HG02981 (cell line): Measurements from ENCODE around the gene ARHGEF12.
A peak's percentile ranks its signal among the peaks of the same experiment; 100 is the strongest.

Experiments used
- ATAC-seq: cut with Tn5 transposase; IDR thresholded peaks from one replicate; pipeline ENCODE4 v1.9.1; 2021; ENCODE audit warnings: mild to moderate bottlenecking, moderate library complexity; ENCODE audit not compliant: unreplicated experiment

Gene ARHGEF12

DNA sequence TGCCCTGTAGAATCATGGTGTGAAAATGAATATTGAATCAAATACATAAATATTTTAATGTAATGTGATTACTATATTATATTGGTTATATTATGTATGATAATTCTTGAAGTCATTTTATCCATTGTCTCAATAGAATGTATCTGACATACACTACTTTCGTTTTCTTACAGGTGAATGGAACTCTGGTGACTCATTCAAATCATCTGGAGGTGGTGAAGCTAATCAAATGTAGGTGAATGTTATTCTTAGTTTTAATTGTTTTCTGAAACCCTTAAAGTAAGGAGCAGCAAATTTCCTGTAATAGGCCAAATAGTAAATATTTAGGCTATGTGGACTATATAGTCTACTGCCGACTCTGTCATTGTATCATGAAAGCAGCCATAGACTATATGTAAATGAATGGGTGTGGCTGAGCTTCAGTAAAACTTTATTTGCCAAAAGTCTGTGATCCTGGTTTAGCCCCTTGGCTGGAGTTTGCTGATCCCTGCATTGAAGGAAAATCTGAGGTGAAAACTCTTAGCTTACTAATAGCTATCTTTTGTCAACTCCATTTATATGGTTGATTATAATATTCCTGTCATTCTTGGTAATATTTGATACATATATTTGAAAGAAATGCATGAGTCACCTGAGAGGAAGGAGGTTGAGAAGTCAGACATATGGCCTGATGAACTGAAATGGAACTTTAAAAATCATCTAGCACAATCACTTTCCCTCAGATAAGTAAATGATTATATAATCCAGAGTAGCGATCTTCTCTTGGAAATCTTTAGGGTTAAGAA is 88.2 kb downstream of the ARHGEF12 start:
- ATAC-seq: no peak

DNA sequence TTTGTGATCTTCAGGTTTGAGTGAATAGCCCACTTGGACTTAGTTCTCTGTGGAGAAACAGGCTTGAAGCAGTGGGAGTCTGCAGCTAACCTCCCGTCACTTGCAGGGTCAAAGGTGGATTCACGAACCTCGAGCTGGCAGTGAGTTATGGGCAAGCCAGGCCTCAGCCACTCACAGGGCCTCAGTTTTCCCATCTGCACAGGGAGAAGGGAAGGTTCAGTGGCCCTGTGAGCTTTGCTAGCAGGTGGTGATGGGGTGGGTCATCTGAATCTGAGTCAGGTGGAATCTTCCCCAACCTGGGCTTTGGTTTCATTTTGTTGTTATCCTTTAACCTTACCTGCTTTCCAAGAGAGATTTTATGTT is 88.7 kb downstream of the ARHGEF12 start:
- no peak for ATAC-seq

DNA sequence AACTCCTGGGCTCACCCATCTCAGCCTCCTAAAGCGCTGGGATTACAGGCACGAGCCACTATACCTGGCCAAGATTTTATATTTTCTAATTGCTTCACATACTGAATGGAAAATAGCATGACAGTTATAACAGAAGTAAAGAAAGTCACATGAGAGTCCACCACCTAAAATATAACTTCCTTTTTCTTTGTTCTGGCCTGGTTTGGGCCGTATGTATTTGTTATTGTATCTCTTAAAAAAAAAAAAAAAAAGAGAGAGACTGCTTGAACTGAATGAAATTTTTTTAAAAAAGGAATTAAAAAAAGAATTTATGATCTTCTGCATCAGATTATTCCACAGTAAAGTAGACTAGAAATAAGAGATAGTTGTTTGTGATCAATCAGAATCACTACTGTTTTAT is 89.3 kb downstream of the ARHGEF12 start:
- no peak for ATAC-seq

DNA sequence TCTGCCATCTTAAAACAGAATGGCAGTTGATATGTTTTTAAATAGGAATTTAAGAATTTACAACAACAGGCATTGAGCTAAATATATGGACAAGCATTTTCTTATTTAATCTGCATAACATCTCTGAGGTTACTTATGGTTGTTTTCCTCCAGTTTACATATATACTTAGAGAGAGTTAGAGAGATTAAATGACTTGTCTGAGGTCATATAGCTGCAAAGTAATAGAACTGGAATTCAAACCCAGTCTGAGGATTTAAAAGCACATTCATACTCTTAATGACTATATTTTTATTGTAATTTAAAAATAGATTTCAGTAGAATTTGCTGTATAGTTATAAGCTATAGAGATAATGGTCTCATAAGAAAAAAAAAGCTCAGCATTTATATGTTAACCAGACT is 93.9 kb downstream of the ARHGEF12 start:
- ATAC-seq: no peak

DNA sequence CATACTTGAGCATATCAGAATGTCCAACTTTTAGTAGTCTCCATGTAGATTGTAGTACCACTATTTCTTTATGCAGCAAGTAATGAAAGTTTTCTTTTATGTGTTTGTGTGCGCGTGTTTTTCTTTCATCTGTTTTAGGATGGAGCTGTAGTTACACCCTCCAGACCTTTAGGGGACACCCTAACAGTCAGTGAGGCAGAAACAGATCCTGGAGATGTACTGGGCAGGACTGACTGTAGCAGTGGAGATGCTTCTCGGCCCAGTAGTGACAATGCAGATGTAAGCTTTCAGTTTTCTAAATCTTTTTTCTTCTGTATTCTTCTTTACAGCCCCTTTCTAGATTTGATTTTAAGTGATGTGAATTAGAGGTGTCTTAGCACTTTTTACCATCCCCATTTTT is 95.4 kb downstream of the ARHGEF12 start:
- ATAC-seq: no peak

DNA sequence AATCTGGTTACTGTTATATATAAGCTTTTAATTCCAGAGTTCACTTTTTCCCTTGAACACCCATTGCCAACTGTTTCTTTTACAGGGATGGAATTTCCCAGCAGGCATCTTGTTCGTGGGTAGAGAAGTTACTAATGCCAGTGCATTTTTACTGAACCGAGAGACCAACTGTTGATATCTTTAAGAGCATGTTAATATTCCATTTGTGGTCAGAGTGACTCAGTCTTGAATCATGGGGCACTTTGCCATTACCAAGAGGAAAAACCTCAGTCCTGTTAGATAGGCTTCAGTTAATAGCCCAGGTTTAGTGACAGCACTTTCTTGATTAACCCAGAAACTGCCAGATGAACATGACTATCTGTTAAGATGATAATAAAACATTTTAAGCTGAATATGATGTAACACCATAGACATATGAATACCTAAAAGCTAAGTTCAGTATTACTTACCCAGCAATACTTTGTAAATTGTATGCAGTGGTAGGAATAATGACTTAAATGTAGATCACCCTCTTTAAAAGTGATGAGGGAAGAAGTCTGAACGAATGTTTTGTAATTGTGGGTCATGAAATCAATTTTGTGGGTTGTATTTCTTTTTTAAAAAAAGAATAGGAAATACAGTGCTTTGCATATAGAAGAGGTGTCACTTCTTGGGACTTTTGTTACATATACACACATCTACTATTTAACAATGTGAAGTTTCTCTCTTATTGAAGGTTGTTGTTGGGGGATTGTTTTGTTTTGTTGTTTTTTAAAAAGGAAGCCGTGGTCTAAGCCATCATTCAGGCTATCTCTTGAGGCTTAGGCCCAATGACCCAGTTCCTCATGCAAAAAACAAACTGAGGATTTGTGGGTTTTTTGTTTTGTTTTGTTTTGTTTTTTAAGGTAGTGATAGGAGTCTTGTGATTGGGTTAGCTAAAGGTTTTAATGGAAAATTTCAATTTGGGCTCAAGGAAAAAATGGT is 96.1 kb downstream of the ARHGEF12 start:
- peak; percentile 59 for ATAC-seq

DNA sequence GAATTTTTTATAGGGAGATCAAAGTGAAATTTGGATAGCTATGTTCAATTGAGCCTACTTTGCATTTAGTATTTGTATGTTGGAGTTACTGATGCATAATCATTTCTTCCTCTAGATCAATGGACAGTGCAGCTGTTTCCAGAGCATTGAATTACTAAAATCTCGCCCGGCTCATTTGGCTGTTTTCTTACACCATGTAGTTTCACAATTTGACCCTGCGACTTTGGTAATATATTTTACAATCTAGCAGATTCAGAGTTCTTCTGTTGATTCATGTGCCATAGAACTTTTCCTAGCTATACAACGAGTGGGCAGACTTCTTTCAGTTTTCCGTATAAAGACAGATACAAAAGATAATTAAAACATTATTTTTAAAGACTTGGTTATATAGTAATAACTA is 105.4 kb downstream of the ARHGEF12 start:
- no peak for ATAC-seq

DNA sequence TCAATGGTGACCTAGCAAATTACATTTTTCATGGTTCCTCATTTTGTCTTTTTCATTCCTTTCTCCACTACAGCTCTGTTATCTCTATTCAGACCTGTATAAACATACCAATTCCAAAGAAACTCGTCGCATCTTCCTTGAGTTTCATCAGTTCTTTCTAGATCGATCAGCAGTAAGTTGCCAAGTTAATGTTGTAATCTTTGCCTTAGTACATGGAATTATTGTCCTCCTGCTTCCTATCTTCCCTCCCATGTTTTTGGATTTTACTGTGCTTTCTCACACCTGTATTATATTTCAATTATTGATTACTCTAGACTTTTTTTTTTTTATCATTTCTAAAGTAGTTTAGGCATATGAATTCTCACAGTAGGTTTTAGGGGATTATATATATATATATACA is 105.8 kb downstream of the ARHGEF12 start:
- ATAC-seq: no peak

DNA sequence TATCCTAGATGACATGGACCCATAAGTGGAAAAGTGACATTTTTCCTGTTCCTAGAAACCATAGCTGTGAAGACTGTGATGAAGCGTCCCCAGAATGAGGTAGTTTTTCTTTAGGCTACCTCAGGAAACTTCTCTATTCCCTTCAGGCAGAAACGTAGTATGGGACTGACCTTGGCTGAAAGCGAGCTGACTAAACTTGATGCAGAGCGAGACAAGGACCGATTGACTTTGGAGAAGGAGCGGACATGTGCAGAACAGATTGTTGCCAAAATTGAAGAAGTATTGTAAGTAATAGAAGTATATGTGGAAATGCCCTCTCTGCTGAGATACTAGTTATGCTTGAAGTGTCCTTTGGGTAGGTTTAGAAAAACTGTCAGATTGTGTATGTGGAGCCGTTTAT is 110.6 kb downstream of the ARHGEF12 start:
- no peak for ATAC-seq

DNA sequence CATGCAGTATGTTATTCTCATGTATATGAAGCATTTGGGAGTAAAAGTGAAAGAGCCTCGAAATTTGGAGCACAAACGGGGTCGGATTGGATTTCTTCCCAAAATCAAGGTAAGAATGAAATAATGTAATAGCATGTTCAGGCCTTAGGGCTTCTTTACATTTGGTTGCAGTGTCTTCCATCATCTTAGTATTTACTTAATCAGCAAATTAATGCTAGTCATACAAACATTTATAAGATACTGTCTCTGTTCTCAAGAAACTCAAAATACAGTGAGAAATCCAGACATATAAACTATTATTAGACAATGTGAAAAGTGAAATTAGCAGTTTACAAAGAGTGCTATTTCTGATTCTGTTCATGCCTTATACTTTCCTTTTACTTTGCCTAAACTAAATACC is 112.0 kb downstream of the ARHGEF12 start:
- no peak for ATAC-seq

DNA sequence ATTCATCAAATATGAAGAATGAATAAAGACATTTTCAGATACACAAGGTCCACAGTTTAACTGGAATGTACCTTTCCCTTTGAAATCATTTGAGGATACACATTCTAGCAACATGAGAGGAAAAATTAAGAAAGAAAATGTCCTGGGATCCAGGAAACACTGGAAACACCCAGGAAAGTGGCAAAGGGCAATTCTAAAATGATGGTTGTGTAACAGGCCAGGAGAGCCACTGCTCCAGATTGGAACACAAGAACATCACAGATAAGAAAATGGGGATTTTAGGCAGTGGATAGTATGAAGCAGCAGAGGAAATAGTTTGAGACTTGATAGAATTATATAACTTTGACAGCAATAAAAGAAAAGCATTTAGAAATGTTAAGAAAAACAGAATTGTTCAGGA is 119.3 kb downstream of the ARHGEF12 start:
- ATAC-seq: no peak

DNA sequence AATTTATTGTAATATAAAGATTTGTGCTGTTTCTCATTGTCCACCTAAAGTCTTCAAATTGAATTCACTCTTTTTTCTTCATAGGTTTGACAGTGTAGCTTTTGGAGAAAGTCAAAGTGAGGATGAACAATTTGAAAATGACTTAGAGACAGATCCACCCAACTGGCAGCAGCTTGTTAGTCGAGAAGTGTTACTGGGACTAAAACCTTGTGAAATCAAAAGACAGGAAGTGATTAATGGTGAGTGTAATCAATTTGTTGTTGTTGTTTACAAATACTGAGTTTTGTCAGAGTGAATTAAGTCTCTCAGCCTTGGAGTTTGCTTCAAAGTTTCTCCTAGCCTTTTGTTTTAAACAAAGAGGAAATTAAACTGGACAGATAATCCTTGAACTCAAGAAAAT is 121.8 kb downstream of the ARHGEF12 start:
- no peak for ATAC-seq

DNA sequence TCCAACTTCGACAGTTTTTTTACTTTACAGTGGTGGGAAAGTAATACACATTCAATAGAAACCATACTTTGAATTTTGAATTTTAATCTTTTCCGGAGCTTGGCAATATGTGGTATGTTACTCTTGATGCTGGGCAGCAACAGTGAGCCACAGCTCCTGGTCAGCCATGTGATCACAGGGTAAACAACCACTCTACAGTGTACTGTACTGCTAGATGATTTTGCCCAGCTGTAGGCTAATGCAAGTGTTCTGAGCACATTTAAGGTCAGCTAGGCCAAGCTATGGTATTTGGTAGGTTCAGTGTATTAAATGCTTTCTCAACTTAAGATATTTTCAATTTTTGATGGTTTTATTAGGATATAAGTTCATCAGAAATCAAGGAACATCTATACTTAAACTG is 126.6 kb downstream of the ARHGEF12 start:
- ATAC-seq: no peak

DNA sequence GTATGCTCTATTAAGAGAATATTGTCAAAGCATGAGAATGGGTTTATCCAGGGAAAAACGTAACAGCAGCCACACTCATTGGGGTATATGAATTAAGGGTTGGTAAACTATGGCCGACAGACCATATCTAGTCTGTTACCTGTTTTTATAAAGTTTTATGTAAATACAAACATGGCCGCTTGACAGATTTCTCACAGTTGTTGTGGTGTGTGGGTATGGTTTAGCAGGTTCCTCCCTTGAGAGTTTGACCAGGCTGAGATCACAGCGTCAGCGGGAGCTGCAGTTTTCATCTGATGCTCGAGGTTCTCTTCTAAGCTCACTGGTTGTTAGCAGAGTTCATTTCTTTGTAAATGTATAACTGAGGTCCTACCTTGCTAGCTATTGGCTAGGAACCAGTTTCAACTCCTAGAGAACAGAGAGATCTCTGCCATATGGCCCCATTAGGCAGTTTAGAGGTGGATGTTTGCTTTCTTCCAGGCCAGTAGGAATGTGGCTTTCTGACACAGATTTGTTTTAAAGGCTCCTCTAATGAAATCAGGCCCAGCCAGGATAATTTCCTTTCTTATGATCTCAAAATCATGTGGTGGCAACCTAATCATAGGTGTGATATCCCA is 129.8 kb downstream of the ARHGEF12 start:
- no peak for ATAC-seq

DNA sequence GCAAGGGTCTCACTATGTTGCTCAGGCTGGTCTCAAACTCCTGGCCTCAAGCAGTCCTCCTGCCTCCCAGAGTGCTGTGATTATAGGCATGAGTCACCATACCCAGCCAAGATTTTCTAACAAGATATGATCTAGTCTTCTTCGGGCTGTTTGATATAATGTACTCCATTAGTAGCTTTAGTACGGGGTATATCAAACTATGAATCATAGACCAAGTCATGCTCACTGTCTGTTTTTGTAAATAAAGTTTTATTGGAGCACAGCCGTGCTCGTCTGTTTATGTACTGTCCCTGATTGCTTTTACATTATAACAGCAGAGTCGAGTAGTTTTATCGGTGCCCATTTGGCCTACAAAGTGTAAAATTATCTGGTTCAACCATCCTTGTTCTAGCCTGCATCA is 131.4 kb downstream of the ARHGEF12 start:
- no peak for ATAC-seq

DNA sequence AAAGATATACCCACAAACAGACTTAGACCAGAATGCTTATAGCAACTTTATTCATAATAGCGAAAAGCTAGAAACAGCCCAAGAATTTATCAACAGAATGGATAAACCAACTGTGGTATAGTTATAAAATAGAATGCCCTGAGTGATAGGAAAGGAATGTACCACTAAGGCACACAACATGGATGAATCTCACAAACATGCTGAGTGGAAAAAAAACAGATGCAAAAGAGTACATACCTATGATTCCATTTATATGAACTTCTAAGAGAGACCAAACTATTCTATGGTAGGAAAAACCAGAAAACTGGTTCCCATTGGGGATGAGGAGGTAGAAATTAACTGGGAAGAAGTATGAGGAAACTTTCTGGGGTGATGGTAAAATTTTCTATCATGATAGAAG is 134.9 kb downstream of the ARHGEF12 start:
- no peak for ATAC-seq

DNA sequence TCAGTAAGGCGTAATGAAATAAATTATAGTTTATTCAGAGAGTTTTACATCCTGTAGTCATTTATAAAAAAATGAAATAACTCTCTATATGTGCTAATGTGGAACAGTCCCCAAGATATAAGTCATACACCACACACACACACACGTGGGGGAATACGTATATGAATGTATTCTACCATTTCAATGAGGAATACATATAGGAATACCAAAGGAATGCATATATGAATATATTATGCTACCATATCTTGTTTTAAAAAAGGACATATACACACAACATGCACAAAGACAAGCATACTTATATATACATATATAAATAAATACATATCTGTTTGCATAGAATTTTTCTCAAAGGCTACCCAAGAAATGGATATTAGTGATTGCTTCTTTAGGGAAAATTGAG is 135.8 kb downstream of the ARHGEF12 start:
- no peak for ATAC-seq

DNA sequence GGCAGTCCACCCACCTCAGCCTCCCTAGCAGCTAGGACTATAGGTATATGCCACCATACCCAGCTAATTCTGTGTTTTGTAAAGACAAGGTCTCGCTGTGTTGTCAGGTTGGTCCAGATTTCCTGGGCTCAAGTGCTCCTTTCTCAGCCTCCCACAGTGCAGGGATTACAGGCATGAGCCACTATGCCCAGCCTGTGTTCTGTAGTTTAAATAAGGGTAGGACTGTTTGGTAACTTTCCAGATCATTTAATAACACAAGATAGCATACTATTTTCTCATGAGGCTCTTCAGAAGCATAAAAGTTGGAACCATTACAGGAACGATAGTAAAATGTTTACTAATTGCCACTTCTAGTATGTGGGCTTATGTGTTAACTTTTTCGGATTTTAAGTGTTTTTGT is 137.3 kb downstream of the ARHGEF12 start:
- no peak for ATAC-seq

DNA sequence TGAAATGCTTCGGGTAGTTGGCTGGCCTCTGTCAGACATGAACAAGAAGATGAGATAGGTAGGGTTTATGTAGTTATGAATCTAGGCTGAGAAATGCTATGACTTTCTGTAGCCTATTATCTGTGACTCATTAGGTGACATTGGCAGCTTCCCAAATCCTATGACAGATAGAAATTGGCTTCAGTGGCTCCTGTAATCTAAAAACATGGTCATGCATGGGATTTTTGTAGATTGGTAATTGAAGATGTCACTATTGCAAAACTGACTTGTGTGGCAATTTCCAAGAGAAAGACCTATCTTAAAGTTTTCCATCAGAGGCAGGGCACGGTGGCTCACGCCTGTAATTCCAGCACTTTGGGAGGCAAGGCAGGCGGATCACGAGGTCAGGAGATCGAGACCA is 145.9 kb downstream of the ARHGEF12 start:
- no peak for ATAC-seq

DNA sequence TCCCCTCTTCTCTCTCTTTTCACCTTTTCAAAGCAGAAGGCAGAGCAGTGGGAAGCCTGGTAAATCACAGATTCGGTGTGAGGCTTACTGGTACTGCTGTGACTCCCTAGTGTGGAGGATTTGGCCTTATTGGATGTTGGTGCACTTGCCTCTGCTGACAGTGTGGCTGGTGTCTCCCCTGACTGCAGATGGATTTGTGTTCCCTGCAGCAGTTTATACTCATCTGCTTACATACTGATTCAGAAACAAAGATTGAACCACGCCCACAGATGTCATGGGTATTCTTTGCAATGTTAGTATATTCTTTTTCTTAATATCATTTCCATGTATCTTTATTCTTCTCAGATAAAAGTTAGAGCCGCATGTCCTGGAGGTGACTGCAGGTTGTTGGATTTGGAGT is 148.5 kb downstream of the ARHGEF12 start:
- ATAC-seq: no peak

DNA sequence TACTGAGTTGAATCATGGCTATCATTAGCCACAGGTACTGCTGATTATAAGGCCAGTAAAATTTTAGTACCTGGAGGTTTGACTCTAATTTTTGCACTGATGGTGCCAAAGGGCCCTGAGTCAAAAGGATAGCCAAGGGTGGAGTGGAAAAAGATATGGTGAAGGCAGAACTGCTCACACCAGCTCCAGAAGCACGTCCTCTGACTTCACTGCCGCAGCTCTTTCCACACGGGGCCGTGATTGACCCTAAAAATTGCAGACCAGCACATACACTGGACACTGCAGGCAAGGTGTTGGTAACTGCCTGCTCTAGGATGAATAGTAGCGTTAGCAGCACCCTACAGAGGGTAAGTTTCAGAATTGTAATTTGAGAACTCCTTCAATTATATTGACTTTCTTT is 149.9 kb downstream of the ARHGEF12 start:
- ATAC-seq: no peak

DNA sequence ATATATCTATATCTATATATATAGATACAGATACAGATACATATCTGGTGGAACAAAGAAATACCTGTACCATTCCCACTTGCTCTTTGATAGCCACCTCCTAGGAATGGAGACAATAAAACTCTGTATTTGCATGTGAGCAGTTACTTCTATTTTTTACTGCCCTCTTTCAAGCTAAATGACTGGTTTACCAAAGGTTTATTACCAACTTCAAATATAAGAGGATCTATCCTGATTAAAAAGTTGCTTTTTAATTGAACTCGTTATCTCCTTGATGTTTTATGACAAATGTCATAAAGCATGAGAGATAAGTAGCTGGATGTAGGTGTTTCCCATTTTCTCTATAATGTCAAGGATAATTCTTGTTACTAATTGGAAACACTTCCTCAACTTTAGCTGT is 153.6 kb downstream of the ARHGEF12 start:
- no peak for ATAC-seq
